GM18502 (cell line): ENCODE measurements around the gene SLC4A1.
"Not testable (repeated sequence)": the region's sequence is repeated elsewhere in the genome, so short reads cannot be mapped to it uniquely, and the experiment has no call there.

Source experiments
- ATAC-seq: cut with Tn5 transposase; IDR thresholded peaks from one replicate; pipeline ENCODE4 v1.9.1; 2021; ENCODE audit warnings: mild to moderate bottlenecking; ENCODE audit not compliant: unreplicated experiment, poor library complexity

SLC4A1 gene

DNA sequence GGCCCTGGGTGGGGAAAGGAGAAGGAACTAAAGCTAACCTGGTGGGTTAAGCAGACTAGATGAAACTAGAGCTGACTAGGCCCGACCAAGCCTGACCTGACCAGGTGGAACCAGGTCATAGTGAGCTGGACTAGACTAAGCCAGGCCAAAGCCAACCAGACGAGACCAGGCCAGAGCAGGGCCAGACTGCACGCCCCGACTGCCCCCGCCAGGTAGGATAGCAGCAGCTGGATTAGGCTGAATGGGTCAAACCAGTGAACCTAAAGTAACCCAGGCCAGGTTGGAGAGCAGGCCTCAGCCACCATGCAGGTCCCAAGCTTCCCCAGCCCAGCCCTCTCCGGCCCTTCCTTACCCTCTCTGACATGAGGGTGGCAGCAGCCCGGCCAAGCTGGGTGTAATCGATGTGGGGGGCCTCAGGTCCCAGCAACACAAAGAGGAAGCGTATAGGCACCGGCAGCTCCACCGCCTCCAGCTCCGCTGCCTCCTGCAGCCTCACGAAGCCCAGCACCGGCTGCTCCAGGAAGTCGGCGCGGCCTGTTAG is 9.1 kb downstream of the SLC4A1 start:
- ATAC-seq = no peak

DNA sequence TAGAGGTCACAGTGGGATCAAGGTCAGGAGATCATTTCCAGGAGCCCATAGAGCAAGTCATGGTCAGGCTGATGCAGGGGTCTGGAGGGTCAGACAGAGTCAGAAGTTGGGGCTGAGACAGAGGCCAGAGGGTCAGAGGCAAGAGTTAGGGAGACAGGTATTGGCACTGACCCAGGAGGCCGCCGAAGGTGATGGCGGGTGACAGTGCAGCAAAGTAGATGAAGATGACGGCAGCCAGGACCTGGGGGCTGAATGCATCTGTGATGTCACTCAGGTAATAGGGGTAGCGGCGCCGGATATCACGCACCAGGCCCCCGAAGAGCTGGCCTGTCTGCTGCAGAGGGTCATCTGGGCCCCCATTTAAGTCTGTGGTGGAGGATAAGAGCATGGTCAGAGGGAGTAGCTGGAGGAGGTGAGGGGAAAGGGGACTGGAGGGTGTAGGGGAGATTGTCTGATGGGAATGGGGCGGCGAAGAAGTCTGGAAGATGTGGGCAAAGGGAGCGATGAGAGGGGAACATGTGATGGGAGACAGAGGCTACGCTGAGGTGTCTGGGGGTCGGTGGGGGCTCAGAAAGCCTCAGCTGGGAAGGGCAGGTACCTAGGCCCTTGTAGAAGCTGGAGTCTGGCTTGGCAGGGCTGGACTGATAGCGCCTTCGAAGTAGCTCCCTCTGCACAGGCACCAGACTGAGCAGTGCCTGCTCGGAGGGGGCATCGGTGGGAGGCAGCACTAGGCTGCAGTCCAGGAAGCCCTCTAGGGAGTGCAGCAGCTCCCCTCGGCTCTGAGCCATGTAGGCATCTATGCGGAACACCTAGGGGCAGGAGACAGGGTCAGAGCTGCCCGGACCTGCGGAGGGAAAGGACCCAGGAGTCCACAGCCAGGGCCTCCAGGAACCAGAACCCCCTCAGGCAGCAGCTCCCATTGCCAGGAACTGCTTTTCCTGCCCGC is 9.8 kb downstream of the SLC4A1 start:
- ATAC-seq = no peak

DNA sequence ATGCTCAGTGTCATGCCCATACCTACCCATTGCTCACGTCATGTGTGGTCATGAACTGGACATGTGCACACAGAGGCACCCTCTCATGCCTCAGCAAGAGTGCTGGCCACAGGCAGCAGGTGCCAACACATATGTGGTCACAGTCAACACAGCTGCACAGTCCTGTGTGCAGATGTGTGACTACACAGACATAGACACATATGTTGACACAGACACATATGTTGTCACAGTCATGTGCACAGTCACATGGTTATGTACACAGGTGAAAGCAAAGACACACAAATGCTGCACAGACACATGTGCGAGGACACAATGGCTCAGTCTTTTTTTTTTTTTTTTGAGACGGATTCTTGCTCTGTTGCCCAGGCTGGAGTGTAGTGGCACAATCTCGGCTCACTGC is 11.3 kb downstream of the SLC4A1 start:
- ATAC-seq = no peak

DNA sequence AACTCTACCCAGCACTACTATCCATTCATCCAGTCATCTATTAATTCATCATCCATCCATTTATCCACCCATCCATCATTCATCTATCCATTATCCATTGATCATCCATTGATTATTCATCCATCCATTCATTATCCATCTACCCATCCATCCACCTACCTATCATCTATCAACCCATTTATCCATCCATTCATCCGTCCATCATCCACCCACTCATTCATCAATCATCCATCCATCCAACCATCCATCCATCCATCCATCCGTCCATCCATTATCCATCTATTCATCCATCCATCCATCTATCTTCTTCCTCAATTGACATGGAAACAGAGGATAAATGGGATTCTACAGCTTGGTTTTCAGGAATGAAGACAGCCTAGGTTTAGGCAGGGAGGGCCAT is 12.0 kb downstream of the SLC4A1 start:
- ATAC-seq = no peak

DNA sequence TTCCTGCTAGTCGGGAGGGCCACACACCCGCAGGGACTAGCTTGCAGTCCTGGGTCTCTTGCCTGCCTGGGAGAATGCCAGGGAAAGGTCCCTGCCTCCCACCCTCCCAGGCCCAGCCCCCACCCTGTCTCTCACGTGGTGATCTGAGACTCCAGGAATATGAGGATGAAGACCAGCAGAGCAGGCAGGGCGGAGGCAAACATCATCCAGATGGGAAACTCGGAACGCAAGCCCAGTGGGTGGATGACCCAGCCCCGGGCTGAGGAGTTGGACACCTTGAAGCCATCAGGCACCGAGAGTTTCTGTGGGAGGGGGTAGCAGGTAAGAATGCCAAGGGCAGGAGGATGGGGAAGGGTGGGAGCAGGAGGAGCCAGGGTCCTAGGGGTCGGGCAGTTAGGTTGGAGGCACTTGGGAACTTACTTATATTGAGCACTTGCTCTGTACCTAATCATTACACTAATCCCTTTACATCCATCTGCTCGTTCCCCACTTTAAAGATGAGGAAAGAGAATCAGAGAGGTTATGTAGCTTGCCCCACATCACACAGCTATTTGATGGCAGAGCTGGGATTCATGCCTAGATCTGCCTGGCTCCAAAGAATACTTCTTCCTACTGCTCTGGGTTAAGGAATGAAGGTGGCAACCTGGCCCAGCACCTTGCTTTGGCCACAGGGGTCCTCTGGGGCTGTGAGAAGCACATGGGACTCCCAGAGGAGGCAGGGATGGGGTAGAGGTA is 13.4 kb downstream of the SLC4A1 start:
- no peak for ATAC-seq

DNA sequence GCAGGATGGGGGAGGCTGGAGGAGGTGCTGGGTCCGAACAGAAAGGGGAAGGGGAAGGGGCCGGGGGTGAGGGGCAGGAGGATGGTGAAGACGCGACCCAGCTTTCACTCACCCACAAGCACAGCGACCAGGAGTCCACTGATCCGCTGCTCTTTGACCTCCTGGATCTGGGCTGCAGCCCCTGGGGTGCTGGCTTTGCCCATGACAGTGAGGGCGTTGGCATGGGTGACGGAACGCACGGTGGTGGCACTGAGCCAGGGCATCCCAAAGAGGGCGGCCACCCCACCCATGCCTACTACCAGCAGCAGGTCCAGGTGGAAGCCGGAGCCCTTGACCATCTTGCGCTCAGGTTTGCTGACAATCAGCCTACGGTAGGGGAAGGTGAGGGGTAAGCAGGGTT is 14.9 kb downstream of the SLC4A1 start:
- no peak for ATAC-seq

DNA sequence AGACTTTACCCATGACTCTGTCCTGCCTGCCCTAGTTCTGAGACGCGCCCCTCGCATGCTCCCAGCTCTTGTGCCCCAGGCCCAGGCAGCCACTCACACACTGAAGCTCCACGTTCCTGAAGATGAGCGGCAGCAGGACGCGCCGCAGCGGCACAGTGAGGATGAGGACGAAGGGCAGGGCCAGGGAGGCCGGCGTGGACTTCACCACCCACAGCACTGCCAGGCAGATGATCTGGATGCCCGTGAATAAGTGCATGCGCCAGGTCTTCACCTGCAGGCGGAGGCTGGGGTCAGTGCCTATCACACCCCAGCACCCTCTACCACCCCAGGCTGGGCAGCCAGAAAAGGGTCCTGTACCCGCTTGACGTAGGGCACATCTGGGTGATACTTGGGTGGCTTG is 16.9 kb downstream of the SLC4A1 start:
- no peak for ATAC-seq

DNA sequence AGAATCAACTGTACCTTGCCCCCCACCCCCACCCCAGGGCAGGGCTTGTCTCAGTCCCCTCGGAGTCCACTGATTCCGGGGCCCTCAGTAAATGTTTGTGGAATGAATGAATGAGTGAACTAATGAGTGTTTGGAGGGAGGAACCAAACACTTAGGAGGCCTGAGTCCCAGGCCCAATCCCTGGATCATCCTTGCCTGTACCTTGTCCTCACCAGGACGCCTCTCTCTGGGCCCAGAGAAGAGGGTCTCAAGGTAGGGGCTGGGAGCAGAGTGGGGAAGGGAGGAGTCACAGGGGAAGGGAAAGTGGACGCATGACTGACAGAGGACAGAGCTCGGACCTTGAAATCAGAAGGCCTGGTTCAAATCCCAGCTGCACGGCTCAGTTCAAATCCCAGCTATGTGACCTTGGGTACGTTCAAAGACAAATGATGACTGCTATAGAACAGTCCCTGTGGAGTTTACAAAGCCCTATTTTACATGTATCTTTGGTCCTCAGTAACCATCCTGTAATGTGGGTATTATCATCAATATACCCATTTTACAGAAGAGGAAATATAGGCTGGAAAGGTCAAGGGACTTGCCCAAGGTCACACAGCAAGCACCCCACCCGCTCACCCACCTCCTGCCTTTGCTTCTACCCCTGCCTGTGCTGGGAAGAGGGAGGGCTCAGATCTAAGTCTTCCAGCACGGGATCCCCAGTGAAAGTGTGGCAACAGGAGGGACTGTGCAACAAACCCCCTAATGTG is 18.3 kb downstream of the SLC4A1 start:
- no peak for ATAC-seq

DNA sequence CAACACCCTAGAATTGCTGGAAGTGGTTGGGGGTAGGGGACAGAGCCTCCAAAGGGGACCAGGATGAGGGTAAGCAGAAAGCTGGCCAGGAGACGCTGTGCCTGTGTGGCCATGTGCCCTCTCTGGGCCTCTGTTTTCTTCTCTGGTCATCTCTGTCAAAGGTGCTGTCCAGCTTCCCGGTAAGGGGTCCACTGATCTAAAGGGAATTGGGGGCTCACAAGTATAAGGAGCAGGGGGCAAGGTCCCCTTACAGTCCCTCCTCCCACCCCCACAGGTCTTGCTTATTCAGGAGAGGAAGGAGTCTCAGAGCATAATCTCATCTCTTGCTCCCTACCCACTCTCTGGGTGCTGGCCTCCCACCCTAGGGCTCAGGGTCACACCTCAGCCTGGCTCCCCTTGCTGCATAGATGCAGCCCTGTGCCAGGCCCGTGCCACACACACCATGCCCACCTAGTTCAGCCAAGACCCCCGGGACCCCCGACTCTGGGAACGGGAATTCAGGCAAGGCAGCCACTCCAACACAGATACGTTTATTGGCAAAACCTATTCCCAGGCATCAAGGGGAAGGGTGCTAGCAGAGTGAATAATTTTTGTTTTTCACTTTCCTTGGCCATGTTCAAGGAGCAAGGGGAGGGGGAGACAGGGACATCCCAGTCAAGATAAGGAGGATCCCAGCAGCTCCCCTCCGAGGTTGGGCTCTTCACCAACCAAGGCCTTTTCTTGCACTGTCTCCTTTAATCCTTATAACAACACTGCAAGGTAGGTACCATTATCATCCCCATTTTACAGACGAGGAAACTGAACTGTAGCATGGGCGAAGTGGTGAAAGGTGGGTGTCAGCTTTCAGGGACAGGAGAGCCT is 19.8 kb downstream of the SLC4A1 start:
- ATAC-seq = no peak

DNA sequence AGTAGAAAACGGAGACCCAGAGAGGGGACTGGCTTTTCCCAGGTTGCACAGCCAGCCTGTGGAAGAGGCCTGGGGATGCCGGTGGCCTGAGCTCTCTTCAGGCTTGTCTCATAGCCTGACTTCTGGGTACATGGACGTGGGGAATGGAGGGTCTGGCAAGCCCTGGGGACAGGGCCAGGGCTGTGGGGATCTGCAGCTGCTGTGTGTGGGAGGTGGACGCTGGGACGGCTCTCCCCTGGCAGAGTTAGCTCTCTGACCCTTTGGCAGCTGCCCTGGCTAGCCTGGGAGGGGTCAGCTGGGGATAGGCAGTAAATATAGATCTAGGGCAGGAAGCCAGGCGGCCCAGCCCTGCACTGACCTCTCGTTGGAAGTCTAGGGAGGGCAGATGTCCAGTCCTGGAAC is 20.5 kb downstream of the SLC4A1 start:
- no peak for ATAC-seq

DNA sequence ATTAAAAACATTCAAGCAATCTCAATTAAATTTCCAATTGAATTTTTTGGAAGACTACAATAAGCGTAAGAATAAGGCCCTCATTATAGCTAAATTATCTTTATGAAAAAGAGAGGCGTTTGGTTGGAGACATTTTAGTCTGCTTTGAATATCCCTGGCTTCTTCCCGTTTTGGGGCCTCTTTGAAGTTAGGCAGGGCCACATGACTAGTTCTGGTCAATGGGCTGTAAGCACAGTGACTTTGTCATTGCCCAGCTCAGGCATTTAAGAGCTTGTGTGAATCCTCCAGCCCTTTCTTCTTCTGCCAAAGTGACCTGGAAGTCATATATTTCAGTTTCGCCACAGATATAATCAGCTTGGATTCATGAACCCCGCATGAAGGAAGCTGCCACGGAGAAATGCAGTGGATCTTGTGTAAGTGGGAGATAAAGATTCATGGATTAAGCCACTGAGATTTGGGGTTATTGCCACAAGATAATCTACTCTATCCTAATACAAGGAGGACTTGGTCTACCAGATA is 26.8 kb downstream of the SLC4A1 start:
- ATAC-seq = no peak

DNA sequence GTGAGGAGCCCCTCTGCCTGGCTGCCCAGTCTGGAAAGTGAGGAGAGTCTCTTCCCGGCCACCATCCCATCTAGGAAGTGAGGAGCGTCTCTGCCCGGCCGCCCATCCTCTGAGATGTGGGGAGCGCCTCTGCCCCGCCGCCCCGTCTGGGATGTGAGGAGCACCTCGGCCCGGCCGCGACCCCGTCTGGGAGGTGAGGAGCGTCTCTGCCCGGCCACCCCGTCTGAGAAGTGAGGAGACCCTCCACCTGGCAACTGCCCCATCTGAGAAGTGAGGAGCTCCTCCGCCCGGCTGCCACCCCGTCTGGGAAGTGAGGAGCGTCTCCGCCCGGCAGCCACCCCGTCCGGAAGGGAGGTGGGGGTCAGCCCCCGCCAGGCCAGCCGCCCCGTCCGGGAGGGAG is 30.0 kb downstream of the SLC4A1 start:
- ATAC-seq = not testable (repeated sequence)

DNA sequence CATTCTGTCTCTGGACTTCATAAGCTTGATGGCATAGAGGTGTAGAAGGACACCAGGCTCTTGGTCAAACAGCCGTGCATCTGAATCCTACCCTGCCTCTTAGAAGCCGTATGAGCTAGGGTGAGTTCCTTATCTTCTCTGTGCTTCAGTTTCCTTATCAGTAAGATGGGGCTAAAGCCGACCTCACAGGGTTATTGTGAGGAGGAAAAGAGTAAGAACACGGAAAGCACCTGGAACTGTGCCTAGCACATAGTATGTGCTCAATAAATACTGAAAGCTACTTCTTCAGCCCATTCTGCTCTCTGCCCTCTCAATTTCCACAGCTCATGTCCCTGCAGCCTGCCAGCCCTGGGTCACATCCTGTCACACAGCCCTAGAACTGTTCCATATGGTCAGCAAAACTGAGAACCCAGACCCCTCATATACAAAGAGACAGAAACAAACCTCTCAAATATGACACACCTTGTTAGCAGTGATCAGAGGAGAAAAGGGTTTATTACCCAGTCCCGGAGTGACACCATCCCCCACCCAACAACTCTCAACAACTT is 31.4 kb downstream of the SLC4A1 start:
- ATAC-seq = no peak

DNA sequence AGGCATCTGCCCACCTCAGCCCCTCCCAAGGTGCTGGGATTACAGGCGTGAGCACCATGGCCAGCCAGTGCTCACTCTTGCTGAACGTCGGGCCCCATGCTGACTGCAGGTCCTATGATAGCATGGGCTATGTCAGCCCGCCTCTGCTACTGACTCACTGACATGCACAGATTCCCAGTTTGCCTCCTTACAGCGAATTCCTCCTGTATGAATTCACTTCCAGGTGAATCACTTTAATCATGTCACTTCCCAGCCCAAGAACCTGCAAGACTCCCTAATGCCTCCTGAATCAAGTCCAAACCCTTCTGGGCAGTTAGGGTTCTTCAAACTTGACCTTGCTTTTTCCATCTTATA is 32.4 kb downstream of the SLC4A1 start:
- no peak for ATAC-seq

DNA sequence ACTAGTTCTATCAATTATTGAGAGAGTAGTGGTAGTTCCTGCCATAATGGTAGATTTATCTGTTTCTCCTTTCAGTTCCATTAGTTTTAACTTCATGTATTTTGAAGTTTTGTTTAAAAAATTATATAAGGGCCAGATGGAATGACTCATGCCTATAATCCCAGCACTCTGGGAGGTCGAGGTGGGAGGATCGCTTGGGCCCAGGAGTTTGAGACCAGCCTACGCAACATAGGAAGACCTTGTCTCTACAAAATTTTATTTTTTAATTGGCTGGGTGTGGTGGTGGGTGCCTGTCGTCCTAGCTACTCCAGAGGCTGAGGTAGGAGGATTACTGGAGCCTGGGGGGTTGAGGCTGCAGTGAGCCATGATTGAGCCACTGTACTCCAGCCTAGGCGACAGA is 34.4 kb downstream of the SLC4A1 start:
- ATAC-seq = no peak

DNA sequence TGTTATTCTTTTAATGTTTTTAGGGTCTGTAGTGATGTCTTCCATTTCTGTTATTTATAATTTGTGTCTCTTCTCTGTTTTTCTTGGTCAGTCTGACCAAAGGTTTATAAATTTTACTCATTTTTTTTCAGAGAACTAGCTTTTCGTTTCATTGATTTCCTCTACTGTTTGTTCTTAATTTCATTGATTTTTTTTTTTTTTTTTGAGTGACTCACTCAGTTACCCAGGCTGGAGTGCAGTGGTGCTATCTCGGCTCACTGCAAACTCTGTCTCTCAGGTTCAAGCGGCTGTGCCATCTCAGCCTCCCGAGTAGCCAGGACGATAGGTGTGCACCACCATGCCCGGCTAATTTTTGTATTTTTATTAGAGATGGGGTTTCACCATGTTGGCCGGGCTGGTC is 35.9 kb downstream of the SLC4A1 start:
- ATAC-seq = no peak

DNA sequence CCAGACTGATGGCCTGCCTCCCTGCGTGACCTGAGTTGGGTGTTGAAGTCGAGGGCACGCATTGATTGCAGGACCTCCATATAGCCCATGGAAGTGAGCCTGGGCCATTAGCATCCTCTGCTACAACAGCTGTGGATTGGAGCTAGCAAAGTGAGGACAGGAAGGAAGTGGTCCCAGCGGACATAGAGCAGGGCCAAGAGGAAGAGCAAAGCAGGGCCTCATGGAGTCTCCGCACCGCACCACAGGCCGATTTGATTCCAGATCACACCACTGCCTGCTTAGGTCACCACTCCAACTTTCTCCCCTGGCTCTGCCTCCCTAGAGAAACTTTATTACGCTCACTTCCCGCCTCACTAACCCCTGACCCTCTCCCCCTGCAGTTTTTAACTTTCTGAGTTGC is 37.8 kb downstream of the SLC4A1 start:
- no peak for ATAC-seq

DNA sequence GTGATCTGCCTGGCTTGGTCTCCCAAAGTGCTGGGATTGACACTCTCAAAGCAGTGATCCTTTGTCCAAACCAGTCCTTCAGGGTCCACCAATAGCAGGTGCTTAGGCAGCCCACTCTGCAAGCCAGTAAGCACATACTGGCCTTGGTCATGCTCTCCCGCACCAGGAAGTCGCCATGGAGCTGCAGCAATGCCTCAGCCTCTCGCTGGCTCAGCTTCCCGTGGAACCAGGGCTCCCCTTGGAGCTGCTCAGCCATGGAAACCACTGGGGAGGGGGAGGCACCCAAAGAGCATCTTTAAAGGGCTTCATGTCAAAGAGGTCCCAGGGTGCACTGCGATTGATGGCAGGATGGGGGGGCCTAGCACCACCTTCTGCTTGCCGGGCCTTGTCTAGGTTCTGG is 38.8 kb downstream of the SLC4A1 start:
- no peak for ATAC-seq

DNA sequence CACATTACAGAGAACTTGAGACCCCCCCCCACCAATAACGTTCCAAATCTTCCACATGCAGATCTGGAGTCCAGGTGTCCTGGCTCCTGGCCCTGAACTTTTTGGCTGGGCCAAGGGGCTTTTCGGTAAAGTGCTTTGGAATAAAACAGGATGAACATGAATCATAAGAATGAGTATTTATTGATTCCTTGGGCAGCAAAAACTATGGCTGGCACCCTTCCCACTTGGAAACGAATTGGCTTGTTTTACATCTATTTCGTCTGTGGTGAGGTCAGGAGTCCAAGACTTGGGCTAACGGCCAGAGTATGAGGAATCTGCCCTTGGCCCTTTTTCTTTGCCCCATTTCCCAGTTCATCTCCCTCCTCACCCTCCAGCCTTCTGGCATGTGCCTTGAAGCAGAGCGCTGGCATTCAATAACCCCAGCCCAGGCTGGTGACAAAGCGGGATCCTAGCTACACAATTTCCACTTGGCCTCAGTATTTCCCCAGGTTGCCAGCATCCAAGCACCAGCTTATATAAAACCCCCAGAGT is 44.3 kb downstream of the SLC4A1 start:
- no peak for ATAC-seq
